ENCODE measurements around the gene CA9. TPM values are rescaled to one million over a fixed set of nuclear protein-coding genes. Genes with fewer than 3 reads are reported as not detected.
"Not testable (repeated sequence)": the region's sequence is repeated elsewhere in the genome, so short reads cannot be mapped to it uniquely, and the experiment has no call there.

CA9 gene
- total RNA-seq, 1 donor from 2014 or later: 3.2 TPM

GRCh38 chr9:35636135-35636876 lies 37.4 kb upstream of the CA9 start:
- FAIRE-seq: no peak
- no peak for TF ChIP-seq CTCF (IDR thresholded peaks at IDR 0.05; ENCODE audit: insufficient read depth, low read length, severe bottlenecking)
- no peak for DNase-seq (ENCODE audit: low read depth)
- Histone ChIP-seq H3K27me3 (ENCODE audit: control insufficient read depth, insufficient read depth, low read length) (no peaks in the 10 kb centered on the region), H3K36me3 (ENCODE audit: control insufficient read depth, insufficient read depth, low read length) (no peaks in the 10 kb centered on the region), H3K4me3 (ENCODE audit: low read depth, low read length) (no peak overlapping the region)

GRCh38 chr9:35636877-35637246 lies 36.9 kb upstream of the CA9 start:
- not testable (repeated sequence) for H3K36me3 ChIP-seq (ENCODE audit: control insufficient read depth, insufficient read depth, low read length); H3K27me3 ChIP-seq (ENCODE audit: control insufficient read depth, insufficient read depth, low read length); H3K4me3 ChIP-seq (ENCODE audit: low read depth, low read length); DNase-seq (ENCODE audit: low read depth); FAIRE-seq

DNA sequence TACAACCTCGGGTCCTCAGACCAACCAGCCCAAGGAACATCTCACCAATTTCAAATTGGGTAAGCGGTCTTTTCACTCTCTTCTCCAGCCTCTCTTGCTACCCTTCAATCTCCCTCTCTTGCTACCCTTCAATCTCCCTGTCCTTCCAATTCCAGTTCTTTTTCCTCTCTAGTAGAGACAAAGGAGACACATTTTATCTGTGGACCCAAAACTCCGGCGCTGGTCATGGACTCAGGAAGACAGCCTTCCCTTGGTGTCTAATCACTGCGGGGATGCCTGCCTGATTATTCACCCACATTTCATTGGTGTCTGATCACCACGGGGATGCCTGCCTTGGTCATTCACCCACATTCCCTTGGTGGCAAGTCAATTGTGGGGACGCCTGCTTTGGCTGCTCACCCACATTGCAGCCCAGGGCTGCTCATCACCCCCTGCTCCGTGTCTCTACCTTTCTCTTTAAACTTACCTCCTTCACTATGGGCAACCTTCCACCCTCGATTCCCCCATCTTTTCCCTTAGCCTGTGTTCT lies 36.2 kb upstream of the CA9 start:
- FAIRE-seq: not testable (repeated sequence)

GRCh38 chr9:35638751-35639150 lies 35.0 kb upstream of the CA9 start:
- H3K4me3 ChIP-seq (ENCODE audit: low read depth, low read length); DNase-seq (ENCODE audit: low read depth); H3K27me3 ChIP-seq (ENCODE audit: control insufficient read depth, insufficient read depth, low read length); H3K36me3 ChIP-seq (ENCODE audit: control insufficient read depth, insufficient read depth, low read length); FAIRE-seq: not testable (repeated sequence)

More for the DNA sequence above, 36.2 kb upstream of the CA9 start:
- not testable (repeated sequence) for H3K4me3 ChIP-seq (ENCODE audit: low read depth, low read length); H3K36me3 ChIP-seq (ENCODE audit: control insufficient read depth, insufficient read depth, low read length); H3K27me3 ChIP-seq (ENCODE audit: control insufficient read depth, insufficient read depth, low read length); DNase-seq (ENCODE audit: low read depth)

DNA sequence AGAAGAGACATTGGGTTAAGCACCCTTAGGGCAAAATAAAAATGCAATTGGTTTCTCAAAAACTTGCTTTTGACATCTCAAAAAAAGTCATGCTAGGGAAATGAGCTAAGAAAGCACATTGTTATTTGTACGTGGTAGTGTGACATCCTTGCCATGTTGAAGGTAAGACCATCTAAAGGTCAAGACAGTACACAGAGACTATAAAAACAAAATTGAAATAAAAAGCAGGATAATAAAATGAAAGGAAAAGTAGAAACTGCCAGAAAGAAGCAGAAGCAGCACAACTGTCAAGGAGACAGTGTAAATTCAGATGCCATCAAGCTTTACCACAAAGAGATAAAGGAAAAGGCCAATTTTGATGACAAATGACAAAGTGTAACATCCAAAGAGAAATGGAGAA lies 34.5 kb upstream of the CA9 start:
- H3K27me3 ChIP-seq (ENCODE audit: control insufficient read depth, insufficient read depth, low read length); DNase-seq (ENCODE audit: low read depth); H3K36me3 ChIP-seq (ENCODE audit: control insufficient read depth, insufficient read depth, low read length); FAIRE-seq; H3K4me3 ChIP-seq (ENCODE audit: low read depth, low read length): not testable (repeated sequence)

GRCh38 chr9:35639631-35640030 lies 34.1 kb upstream of the CA9 start:
- FAIRE-seq (no peak), DNase-seq (ENCODE audit: low read depth) (no peak)
- TF ChIP-seq CTCF (IDR thresholded peaks at IDR 0.05; ENCODE audit: insufficient read depth, low read length, severe bottlenecking): no peak
- H3K27me3 ChIP-seq (ENCODE audit: control insufficient read depth, insufficient read depth, low read length): no peaks in the 10 kb centered on the region
- no peaks in the 10 kb centered on the region for H3K36me3 ChIP-seq (ENCODE audit: control insufficient read depth, insufficient read depth, low read length)
- no peak overlapping the region for H3K4me3 ChIP-seq (ENCODE audit: low read depth, low read length)

- H3K27me3 ChIP-seq (ENCODE audit: control insufficient read depth, insufficient read depth, low read length); H3K4me3 ChIP-seq (ENCODE audit: low read depth, low read length); FAIRE-seq; DNase-seq (ENCODE audit: low read depth); H3K36me3 ChIP-seq (ENCODE audit: control insufficient read depth, insufficient read depth, low read length): not testable (repeated sequence)
Measured at GRCh38 chr9:35640431-35640830, 33.3 kb upstream of the CA9 start.

DNA sequence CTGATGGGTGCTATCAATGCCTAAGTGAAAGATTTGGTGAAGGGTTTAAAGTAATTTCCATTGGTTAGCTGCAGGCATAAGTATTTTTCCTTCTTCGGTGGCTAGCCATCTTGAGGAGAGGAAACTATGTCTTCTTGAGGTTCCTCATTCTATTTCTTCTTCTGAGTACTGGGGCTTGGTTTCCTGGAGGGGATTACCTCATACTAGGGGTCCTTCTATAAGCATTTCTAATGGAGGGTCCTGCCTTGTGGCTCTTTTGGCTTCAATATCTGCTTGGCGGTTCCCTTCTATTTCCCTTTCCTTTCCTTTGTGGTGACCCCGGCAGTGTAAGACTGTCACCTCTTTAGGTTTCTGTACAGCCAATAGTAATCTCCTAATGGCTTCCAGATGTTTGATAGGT lies 32.2 kb upstream of the CA9 start:
- not testable (repeated sequence) for FAIRE-seq; H3K36me3 ChIP-seq (ENCODE audit: control insufficient read depth, insufficient read depth, low read length); H3K4me3 ChIP-seq (ENCODE audit: low read depth, low read length); H3K27me3 ChIP-seq (ENCODE audit: control insufficient read depth, insufficient read depth, low read length); DNase-seq (ENCODE audit: low read depth)

DNA sequence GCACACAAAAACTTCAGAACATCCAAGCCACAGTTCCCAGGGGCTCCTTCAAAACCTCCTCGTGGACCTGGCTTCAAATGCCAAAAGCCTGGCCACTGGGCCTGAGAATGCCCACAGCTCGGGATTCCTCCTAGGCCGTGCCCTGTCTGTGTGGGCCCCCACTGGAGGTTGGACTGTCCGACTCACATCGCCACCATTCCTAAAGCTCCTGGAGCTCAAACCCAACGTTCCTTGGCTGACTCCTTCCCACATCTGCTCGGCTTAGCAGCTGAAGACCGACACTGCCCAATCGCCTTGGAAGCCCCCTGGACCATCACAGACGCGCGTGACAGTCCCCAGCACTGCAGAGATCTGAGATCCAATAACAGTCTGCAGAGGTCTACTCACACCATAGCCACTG lies 30.7 kb upstream of the CA9 start:
- FAIRE-seq (no peak), DNase-seq (ENCODE audit: low read depth) (no peak)
- TF ChIP-seq CTCF (IDR thresholded peaks at IDR 0.05; ENCODE audit: insufficient read depth, low read length, severe bottlenecking): no peak
- H3K27me3 ChIP-seq (ENCODE audit: control insufficient read depth, insufficient read depth, low read length): no peaks in the 10 kb centered on the region
- no peaks in the 10 kb centered on the region for H3K36me3 ChIP-seq (ENCODE audit: control insufficient read depth, insufficient read depth, low read length)
- H3K4me3 ChIP-seq (ENCODE audit: low read depth, low read length): no peak overlapping the region

DNA sequence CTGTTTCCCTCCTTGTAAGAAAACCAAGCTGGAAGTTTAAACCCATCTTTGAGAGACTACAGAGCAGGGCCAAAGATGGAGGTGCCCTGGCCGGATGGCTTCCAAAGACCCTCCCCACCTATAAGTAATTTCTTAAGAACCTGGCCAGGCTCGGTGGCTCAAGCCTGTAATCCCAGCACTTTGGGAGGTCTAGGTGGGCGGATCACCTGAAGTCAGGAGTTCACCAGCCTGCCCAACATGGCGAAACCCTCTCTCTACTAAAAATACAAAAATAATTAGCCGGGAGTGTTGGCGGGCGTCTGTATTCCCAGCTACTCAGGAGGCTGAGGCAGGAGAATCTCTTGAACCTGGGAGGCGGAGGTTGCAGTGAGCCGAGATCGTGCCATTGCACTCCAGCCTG lies 28.0 kb upstream of the CA9 start:
- not testable (repeated sequence) for H3K27me3 ChIP-seq (ENCODE audit: control insufficient read depth, insufficient read depth, low read length); H3K36me3 ChIP-seq (ENCODE audit: control insufficient read depth, insufficient read depth, low read length); DNase-seq (ENCODE audit: low read depth); FAIRE-seq
- H3K4me3 ChIP-seq (ENCODE audit: low read depth, low read length): peak overlapping the region; percentile 73

Measured in bronchial epithelial cell (primary cell).